NCI-H82 treated with DMSO at 0.1 percent for 48 hours (cell line): ENCODE data around the gene MFN2.
"Not testable (repeated sequence)": the region's sequence is repeated elsewhere in the genome, so short reads cannot be mapped to it uniquely, and the experiment has no call there.

Source experiments
- DNase-seq: peaks from one replicate; lab custom pipeline; 2025; ENCODE audit not compliant: unreplicated experiment; lab: John Stamatoyannopoulos, UW

MFN2 gene

DNA sequence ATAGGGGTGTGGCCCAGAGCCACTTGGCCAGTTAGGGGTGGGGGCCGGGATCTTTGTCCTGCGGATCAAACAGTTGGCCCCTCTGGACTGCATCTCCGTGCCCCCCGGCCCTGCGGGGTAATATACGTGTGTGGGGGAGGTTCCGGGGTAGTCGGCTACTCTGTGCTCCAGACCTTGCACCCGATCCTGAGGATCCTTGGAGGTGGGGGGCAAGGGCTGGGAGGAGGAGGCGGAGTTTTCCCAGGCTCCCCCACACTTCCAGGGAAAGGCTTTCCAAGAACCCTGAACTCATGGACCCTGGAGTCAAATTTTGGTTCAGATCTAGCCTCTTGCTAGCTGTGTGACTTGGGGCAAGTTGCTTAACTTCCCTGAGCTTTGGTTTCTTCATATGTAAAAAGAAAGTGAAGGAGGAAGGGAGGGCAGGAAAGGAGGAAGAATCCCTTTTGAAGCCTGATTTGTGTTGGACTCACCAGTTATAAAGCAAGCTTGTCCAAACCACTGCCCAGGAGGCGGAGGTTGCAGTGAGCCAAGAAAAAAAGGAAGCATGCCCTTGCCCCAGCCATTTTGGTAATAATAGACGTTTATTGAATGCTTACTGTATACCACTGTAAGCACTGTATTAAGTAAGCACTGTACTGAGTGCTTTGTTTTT is 39.7 kb downstream of the MFN2 start:
- DNase-seq: no peak

DNA sequence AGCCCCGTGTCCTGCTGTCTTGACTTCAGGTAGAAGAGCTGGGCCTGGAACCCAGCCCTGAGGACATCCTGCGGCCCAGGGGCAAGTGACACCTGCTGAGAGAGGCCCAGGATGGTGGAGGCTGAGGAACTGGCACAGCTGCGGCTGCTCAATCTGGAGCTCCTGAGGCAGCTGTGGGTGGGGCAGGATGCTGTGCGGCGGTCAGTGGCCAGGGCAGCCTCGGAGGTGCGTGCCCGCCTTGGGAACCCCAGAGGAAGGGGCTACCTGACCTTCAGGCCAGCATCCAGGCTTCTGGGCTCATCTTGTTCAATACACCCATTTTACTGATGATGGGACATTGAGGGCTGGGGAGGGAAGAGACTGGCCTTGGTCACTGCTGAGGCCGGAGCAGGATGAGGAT is 41.4 kb downstream of the MFN2 start:
- no peak for DNase-seq

- DNase-seq: no peak
Measured at GRCh38 chr1:12022036-12022435, 41.8 kb downstream of the MFN2 start.

DNA sequence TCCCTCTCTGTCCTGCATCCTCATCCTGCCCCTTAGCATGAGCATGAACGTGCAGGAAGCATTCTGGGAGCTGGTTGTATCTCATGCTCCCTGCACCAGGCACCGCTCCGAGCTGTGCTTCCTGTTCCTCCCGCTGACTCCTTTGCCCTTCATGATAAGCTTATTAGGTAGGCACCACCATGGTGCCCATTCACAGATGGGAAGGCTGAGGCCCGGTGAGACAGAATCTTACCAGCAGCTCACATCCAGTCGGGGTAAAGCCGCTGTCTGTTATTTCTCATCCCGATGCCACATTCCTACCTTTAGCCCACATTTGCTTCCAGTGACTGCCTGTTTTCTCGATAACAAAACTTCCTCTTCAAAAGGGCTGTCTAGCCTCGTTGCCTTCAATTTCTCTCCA is 46.3 kb downstream of the MFN2 start:
- DNase-seq: no peak

- DNase-seq: no peak
Measured at GRCh38 chr1:12028248-12028647, 48.0 kb downstream of the MFN2 start.

GRCh38 chr1:12028957-12029511 is 48.8 kb downstream of the MFN2 start:
- DNase-seq: no peak

- no peak for DNase-seq
Measured at GRCh38 chr1:12029720-12030339, 49.6 kb downstream of the MFN2 start.

GRCh38 chr1:12031039-12031980 is 51.1 kb downstream of the MFN2 start:
- DNase-seq: no peak

- DNase-seq: no peak
Measured at GRCh38 chr1:12032161-12032621, 51.9 kb downstream of the MFN2 start.

DNA sequence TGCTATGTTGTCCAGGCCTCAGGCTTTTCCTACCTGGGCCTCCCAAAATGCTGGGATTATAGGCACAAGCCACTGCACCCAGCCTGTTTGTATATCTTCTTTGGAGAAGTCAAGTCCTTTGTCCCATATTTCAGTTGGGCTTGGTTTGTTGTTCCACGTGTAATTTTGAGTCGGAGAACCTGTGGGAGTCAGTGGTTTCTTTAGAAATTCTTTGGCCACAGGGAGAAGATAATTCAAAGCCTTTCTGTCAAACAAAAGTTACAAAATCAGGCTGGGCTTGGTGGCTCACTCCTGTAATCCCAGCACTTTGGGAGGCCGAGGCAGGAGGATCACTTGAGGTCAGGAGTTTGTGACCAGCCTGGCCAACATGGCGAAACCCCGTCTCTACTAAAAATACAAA is 53.2 kb downstream of the MFN2 start:
- not testable (repeated sequence) for DNase-seq

DNA sequence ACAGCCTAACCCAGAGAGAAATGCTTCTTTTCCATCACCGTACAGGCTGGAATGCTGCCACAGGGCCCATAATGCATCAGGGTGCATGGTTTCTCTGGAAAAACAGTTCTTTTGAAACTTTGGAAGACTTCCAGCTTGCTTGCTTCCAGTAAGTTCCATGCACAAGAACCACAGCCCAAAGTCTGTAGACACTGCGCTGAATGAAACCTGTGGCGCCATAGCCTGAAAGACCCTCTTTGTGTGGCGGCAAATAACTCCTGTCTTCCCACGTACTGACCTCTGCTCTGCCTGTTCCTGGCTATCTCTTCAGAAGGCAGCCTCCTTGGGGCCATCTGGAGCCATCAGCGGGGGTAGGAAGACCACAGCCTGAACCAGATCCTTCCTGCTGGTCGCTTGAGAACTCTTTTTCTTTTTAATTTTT is 54.1 kb downstream of the MFN2 start:
- no peak for DNase-seq

DNA sequence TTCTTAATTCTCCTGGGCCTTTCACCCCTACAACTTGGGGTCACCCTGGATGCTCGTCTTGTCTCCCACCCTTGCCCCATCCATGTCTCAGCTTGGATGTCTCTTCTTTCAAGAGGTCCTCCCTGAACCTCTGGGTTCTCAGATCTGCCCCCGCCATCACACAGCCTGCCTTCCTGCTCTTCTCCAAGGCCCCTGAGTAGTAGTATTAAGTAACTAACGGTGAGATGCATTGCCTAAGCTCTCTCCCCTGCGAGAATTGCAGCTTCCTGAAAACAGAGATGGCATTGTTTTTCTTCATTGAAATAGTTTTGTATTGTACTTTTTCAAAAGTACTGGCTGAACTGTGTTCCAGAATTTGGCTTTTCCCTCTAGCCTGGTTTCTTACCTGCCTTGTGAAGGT is 55.1 kb downstream of the MFN2 start:
- no peak for DNase-seq

DNA sequence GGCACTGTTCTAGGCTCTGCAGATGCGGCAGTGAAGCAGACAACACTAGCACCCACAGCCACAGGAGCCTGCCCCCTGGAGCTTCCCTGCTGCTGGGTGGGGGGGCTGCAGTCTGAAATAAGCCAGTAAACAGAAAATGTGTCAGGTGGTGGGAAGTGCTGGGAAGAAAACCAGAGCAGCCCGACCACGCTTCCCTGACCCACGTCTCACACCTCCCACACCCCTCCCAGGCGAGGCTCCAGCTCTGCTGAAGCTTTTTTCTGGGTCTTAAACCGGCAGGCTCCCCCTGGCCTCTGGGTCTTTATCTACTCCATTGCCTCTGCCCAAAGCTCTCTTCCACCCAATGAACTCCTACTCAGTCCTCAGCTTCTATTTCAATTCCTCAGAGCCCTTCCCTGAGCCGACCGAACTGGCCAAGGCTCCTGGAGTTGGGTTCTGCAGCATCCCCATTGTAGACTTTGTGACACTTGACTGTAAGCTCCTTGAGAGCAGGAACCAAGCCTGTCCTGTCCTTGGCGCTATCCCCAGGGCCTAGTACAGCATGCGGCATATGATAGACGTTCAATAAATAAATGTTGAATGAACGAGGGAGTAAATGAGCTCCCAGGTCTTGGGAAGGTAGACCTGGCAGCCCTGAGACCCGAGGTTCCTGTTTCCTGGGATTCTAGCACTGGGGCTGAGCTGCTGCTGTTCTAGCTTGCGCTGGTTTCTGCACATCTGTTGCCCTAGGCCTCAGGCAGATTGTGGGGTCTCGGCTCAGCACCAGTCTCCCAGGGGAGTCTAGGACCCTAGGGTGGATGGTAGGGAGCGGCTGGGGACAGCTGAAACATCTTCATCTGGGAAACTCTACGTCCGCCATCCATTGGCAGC is 57.5 kb downstream of the MFN2 start:
- no peak for DNase-seq

- no peak for DNase-seq
Measured at GRCh38 chr1:12038356-12039163, 58.3 kb downstream of the MFN2 start.

DNA sequence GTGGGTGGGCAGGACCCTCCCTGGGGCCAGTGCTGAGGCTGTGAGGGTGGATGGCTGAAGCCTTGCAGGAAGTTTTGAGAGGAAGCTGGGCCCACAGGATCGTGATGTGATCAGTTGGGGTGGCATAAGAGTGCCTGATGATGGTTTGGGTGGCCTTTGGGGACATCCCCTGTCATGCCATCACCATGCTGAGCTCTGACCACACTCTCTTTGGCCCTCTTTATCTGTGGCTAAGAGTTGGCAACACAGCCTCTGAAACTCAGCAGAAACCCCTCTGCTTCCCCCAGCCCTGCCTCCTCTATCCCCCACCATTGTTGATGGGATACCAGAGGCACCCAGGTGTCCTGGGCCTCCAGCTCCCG is 58.9 kb downstream of the MFN2 start:
- no peak for DNase-seq

GRCh38 chr1:12039824-12040456 is 59.7 kb downstream of the MFN2 start:
- DNase-seq: not testable (repeated sequence)

GRCh38 chr1:12040457-12041051 is 60.3 kb downstream of the MFN2 start:
- no peak for DNase-seq

- DNase-seq: not testable (repeated sequence)
Measured at GRCh38 chr1:12044187-12044877, 64.1 kb downstream of the MFN2 start.
